Peyer's patch (tissue), 4 donors: ENCODE measurements around the gene RPS6KB2. TPM values are rescaled to one million over a fixed set of nuclear protein-coding genes. Genes with fewer than 3 reads are reported as not detected.

Experiments
- DNase-seq, 3 donors: peaks; one replicate each; pipeline ENCODE4 v3.0.0-alpha.2; 2017 to 2019
- H3K27ac ChIP-seq, 4 donors: fragments of 200-600 bp; sonication (generic); one replicate each; pipeline ENCODE4 v1.5.1; 2016 to 2019
- H3K27me3 ChIP-seq, 2 donors: fragments of 200-600 bp; sonication (generic); one replicate each; pipeline ENCODE4 v1.5.1; 2019
- H3K36me3 ChIP-seq, 3 donors: fragments of 200-600 bp; sonication (generic); one replicate each; pipeline ENCODE4 v1.5.1; 2016 to 2019
- H3K4me1 ChIP-seq, 4 donors: fragments of 200-600 bp; sonication (generic); one replicate each; pipeline ENCODE4 v1.5.1; 2016 to 2019
- H3K4me3 ChIP-seq, 4 donors: fragments of 200-600 bp; sonication (generic); 1 replicate in 3 of 4; 2 replicates in 1 of 4; pipeline ENCODE4 v1.5.1; 2016 to 2019; ENCODE audit warnings: mild to moderate bottlenecking in 1 of 4
- H3K9me3 ChIP-seq, 4 donors: fragments of 200-600 bp; sonication (generic); one replicate each; pipeline ENCODE4 v1.5.1; 2016 to 2019; ENCODE audit warnings: mild to moderate bottlenecking in 1 of 4
- POLR2A ChIP-seq, 2 donors: fragments of 450-650 bp; IDR thresholded peaks; one replicate each; pipeline ENCODE4 v1.5.1; 2017; ENCODE audit warnings: antibody characterized with exemption in 2 of 2, mild to moderate bottlenecking in 2 of 2, moderate library complexity in 2 of 2
- total RNA-seq, 4 donors: library from RNA; depleted of rRNA; stranded (reverse); fragments of >200 nt; gene quantifications; one replicate each; pipeline ENCODE4 v1.1.0, GENCODE V29; 2016
- TF ChIP-seq, protein P1 (sequence below), 6 experiments: fragments of 450-650 bp in 4 of 6; fragments of 200-600 bp in 2 of 6; sonication (generic) in 1 of 6; IDR thresholded peaks; one replicate each; pipeline ENCODE4 v1.5.1; 2017 to 2019; ENCODE audit warnings: antibody characterized with exemption in 6 of 6, mild to moderate bottlenecking in 3 of 6, moderate library complexity in 1 of 6

Gene RPS6KB2
- total RNA-seq, 4 donors from 2014 or later, result 58.0 to 88.3 (median 63.5) TPM

GRCh38 chr11:67436459-67437081, 8.3 kb downstream of the RPS6KB2 start:
- Histone ChIP-seq H3K4me3 (peak overlapping the region; percentile 49 to 81 (median 64)), H3K27ac (peak overlapping the region; percentile 83 to 99 (median 88)), H3K27me3 (no peaks in the 10 kb centered on the region), H3K9me3 (no peaks in the 10 kb centered on the region), H3K36me3 (peaks cover 0 to 92% (median 0%) of the 10 kb centered on the region in 3 donors), H3K4me1 (peaks cover 0 to 58% (median 28%) of the 10 kb centered on the region in 4 donors)
- TF ChIP-seq, protein P1, sequence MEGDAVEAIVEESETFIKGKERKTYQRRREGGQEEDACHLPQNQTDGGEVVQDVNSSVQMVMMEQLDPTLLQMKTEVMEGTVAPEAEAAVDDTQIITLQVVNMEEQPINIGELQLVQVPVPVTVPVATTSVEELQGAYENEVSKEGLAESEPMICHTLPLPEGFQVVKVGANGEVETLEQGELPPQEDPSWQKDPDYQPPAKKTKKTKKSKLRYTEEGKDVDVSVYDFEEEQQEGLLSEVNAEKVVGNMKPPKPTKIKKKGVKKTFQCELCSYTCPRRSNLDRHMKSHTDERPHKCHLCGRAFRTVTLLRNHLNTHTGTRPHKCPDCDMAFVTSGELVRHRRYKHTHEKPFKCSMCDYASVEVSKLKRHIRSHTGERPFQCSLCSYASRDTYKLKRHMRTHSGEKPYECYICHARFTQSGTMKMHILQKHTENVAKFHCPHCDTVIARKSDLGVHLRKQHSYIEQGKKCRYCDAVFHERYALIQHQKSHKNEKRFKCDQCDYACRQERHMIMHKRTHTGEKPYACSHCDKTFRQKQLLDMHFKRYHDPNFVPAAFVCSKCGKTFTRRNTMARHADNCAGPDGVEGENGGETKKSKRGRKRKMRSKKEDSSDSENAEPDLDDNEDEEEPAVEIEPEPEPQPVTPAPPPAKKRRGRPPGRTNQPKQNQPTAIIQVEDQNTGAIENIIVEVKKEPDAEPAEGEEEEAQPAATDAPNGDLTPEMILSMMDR (IDR thresholded peaks at IDR 0.05), result no peak
- peak in 2 of 3 donors; percentile 87 to 89 for DNase-seq

DNA sequence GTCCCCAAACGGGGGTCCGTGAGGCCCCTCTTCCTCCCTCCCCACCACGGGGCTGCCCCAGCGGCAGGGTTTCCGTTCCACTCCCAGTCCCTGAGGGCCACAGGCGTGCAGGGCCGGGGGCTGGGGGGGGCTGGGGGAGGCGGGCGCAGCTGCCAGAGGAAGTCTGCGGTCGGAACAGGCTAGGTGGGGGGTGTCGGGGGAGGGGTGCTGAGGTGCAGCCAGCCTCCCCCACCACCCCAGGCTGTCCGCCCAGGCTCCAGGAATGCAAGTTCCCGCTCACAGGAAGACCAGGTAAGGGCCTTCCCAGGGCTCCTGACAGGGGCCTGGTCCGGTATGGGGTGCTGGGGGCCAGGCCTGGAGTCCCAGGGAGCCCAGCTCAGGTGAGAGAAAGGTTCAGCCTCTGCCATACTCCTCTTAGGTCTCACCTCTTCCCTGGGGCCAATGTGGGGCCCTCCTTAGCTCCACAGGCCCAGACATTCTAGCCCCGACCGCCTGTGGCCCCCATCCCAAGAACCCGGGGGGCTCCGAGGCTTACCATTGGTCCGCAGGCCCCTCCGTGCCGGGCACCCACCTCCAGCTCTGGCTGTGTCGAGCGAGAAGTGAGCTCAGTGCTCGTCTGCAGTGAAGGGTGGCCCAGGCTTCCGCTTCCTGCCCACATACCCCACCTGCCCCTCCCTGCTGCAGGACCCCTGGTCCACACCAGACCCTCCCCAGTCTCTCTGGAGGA, 9.0 kb downstream of the RPS6KB2 start, which contains the start of gene PTPRCAP:
Gene PTPRCAP (minus strand): TSS at position 601 of the 727 bp plus-strand sequence. CDS start 63 bp downstream, at position 538.
- H3K9me3 ChIP-seq, result no peaks in the 10 kb centered on the region
- peaks cover 0 to 58% (median 34%) of the 10 kb centered on the region in 4 donors for H3K4me1 ChIP-seq
- no peaks in the 10 kb centered on the region for H3K27me3 ChIP-seq
- H3K27ac ChIP-seq, result peak within 1 kb of the TSS; percentile 83 to 99 (median 88)
- DNase-seq, result peak in 2 of 3 donors; percentile 93
- TF ChIP-seq, protein P1 (IDR thresholded peaks at IDR 0.05), result no peak
- peak; percentile 20 to 43 for TF ChIP-seq POLR2A (IDR thresholded peaks at IDR 0.05)
- peaks cover 0 to 89% (median 0%) of the 10 kb centered on the region in 3 donors for H3K36me3 ChIP-seq
- H3K4me3 ChIP-seq, result peak within 1 kb of the TSS; percentile 49 to 81 (median 64)

DNA sequence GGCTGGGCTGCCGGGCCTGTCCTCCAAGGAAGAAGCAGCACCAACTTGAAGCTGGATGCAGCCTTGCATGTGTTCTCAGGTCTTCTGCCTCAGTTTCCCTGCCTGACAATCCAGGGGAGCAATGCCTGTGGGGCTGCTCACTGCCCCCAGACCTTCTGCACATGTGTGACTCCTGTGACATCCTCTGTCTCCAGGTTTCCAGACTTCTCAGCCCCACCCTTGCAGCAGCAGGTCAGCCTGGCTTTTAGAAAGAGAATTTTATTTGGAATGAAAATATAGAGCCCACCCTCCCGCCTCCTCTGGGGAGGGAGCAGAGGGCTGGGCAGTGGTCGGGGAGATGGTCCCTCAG, 9.5 kb downstream of the RPS6KB2 start:
- peak overlapping the region; percentile 83 to 99 (median 88) for H3K27ac ChIP-seq
- no peaks in the 10 kb centered on the region for H3K27me3 ChIP-seq
- H3K4me1 ChIP-seq, result peaks cover 0 to 64% (median 39%) of the 10 kb centered on the region in 4 donors
- DNase-seq, result no peak
- no peaks in the 10 kb centered on the region for H3K9me3 ChIP-seq
- TF ChIP-seq POLR2A (IDR thresholded peaks at IDR 0.05), result no peak
- TF ChIP-seq, protein P1 (IDR thresholded peaks at IDR 0.05), result no peak
- H3K36me3 ChIP-seq, result peaks cover 0 to 84% (median 0%) of the 10 kb centered on the region in 3 donors
- H3K4me3 ChIP-seq, result peak overlapping the region; percentile 49 to 81 (median 64)

GRCh38 chr11:67438158-67438902, 10.0 kb downstream of the RPS6KB2 start:
- H3K9me3 ChIP-seq, result no peaks in the 10 kb centered on the region
- DNase-seq, result peak in 2 of 3 donors; percentile 89 to 91
- H3K4me3 ChIP-seq, result peak overlapping the region; percentile 49 to 81 (median 64)
- H3K4me1 ChIP-seq, result peaks cover 0 to 65% (median 40%) of the 10 kb centered on the region in 4 donors
- peak overlapping the region; percentile 83 to 99 (median 88) for H3K27ac ChIP-seq
- H3K36me3 ChIP-seq, result peaks cover 0 to 78% (median 0%) of the 10 kb centered on the region in 3 donors
- H3K27me3 ChIP-seq, result no peaks in the 10 kb centered on the region
- TF ChIP-seq POLR2A (IDR thresholded peaks at IDR 0.05), result peak in 1 of 2 donors; percentile 10
- TF ChIP-seq, protein P1 (IDR thresholded peaks at IDR 0.05), result no peak
